ENCODE measurements around the gene LY6G5C.

LY6G5C gene

DNA sequence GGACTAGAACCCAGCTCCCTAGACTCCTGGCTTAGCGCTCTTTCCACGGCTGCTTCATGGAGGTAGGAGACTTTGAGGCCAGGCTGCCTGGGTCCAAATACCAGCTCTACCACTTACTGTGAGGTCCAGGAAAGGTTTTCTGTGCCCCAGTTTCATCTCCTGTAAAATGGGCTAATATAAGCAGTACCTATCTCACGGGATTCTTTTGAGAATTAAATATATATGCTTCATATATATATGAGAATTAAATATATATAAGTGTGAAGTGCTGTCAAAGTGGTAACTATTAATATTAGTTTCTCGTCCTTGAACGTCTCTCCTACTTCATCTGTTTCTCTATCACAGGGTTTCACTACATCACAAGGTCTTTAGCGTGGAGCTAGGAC, 10.2 kb upstream of the LY6G5C start:
- DNase-seq (ENCODE audit: low spot score) = no peak

DNA sequence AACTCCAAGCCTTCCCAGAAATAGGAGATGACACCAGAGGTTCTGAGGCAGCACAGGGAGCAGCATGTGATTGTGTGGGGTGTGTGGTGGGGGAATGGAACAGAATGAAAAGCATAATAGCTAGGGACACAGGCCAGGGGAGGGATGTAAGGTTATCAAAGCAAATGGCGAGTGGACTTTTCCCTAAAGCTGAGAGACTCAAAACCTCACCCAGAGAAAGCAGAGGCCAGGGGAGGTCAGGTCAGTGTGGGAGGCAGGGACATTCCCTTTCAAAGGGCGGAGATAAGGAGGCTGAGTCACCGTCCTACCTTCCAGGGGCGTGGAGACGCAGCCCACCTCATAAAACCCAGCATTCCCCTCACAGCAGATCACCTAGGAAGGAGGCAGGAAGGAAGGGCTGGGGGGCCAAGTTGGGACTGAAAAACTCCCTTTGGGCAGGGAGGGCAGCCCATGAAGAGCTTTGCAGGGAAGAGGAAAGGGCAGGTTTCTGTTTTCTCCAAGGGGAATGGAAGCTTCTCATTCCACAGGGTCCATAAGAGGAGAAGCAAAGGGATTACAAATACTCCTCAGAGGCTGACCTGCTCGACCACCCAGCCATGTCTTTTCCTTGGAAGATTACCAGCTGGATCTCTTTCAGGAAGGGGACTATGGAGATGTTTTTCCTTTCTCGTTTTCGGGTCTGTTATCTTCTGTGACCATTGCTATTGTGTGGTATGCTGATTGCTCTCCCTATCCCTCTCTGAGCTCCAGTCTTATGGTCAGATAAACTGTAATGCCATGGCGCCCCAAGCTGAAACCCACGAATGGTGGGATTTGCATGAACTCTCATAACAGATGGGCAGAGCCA, 9.6 kb upstream of the LY6G5C start:
- DNase-seq (ENCODE audit: low spot score) = no peak

DNA sequence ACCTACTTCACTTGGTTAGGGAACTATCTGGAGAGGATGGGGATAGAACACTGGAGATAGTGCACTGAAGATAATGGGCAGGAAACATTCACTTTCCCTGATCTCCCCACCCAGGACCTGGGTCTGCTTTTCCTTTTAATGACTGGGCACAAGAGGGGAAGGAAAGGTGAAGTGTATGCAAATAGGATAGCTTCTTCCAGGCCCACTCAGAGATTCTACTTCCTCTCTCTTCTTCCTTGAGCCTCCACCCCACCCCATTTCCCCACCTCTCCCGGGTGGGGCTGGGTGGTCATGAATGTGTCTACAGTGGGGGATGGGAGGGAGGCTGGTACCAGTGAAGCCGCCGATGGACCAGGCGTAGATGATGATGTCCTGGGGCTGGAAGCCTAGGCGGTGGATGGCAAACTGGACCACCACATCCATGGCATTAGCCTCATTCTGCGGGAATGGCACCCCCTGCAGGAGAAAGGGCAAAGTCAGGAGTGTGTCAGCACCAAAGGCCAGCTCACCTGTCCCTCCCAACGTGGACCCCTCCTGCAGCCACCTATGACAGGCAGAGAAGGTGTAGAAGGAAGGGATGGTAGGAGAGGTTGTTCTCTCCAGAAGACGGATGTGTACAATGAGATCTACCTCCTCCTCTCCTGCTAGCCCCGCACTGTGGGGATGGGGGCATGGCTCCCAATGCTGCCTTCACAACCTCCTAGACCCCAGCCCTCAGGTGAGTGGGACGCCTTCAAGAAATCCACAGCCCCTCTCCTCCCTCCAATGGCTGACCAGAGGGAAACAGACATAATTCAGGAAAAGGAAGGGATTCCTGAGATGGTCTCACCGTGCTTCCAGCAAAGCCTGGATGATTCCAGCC, 8.6 kb upstream of the LY6G5C start:
- no peak for DNase-seq (ENCODE audit: low spot score)

DNA sequence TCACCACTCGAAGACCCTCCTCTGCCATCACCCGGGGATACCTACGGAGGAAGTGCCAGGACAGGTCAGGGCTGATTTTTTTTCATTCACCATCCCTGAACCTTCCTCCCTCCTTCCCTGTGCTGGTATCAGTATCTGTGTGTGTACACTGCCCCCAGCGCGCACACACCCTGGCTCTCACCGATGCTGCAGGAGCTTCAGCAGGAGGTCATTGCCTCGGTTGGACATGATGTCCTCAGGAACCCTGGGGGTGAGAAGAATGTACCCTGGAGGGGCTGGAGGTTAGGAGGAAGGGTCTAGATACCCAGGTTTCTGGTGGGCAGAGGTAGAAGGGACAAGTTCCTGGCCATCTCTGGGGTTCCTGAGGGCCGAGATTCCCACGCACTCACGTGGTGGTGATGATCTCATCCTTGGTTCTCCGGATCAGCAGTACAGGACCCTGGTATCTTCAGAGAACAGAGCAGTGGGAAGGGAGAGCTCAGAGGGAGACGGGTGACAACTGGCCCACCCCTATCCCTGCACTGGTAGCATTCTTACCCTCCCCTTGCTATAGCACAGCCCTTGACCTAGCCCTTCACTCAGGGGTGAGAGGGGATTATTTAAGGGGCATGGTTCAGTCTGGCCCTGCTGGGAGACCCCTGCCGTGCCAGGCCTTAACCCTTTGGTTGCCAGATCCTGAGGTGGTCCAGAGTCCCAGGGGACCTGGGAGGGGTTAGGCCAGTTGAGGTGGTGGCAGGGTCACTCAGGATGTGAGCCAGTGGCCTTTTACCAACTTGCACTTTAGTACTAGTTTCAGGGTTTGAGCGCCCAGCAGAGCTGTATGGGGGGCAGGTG, 7.2 kb upstream of the LY6G5C start:
- DNase-seq (ENCODE audit: low spot score) = no peak

DNA sequence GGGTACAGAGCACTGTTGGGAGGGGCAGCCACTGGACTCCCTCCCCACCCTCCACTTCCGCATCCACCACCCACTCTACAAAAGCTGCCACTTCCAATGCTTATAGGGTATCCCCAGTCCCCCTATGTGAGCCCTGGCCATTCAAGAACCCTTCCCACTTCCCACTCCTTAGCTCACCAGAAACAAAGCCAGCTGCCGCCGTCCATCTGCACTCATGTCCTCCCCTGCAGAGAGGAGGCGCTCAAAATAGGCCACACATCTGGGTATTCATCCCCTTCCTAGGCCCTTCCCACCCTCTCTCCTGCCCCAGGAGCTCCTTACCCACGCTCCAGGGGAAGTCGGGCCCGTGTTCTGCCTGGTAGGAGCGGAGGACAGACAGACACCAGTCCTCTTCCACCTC, 6.5 kb upstream of the LY6G5C start:
- no peak for DNase-seq (ENCODE audit: low spot score)

DNA sequence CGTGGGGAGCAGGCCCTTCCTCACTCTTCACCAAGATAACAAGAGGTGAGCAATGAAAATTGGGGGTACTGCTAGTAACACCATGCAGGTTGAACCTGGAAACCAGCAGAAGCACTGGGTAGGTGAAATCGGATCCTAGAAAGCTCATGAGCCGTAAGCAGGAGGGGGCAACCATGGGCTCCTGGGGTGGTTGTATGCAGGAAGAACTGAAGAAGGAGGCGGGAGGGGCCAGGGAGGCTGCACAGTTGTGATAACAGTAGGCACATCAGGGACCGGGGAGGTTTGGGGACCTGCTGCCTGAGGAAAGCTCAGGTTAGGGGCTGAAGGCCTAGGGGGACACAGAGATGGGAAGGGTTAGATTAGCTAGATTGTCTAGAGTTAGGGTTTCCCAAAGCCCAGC, 5.6 kb upstream of the LY6G5C start:
- DNase-seq (ENCODE audit: low spot score) = no peak

DNA sequence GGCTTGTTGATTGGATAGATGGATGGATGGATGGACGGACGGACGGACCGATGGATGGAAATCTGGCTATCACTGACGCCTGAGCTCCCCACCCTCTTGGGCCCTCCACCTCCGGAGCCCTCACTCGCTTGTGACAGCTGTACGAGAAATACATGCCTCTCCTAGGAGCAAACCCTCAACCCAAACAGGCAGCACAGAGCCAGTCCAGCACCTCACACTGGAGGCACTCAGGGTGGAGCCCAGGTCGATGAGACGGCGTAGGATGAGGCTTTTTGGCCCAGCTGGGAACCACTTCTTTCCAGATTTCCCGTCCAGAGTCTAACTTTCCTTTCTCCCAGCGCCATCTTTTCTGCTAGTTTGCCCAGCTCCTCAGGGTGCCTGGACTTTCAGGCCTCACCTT, 2.7 kb upstream of the LY6G5C start:
- no peak for DNase-seq (ENCODE audit: low spot score)

DNA sequence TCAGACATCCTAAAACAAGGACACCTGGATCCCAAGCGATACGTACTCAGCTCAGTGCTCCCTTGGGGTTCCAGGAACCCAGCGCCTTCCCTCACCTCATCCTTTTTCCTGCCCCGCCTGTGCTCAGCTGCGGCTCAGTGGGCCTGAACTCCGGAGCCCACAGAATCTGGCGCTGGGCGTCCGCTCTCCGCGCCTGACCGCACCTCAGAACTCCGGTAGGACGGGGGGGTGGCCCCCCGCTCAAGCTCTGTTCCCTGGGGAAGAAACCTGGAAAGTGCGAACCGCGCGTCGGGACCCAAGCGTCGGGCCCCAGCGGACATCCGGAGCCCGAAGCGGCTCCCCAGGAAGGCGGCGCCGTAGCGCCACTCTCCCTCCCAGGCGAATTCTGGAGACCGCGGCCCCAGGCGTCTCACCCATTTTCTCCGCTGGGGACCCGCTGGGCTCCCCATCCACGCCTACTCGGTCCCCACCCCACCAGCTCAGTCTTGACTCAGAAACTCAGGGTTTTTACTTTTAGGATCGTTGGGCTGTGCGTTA, 336 bp upstream of the LY6G5C start:
- peak; percentile 61 for DNase-seq (ENCODE audit: low spot score)

DNA sequence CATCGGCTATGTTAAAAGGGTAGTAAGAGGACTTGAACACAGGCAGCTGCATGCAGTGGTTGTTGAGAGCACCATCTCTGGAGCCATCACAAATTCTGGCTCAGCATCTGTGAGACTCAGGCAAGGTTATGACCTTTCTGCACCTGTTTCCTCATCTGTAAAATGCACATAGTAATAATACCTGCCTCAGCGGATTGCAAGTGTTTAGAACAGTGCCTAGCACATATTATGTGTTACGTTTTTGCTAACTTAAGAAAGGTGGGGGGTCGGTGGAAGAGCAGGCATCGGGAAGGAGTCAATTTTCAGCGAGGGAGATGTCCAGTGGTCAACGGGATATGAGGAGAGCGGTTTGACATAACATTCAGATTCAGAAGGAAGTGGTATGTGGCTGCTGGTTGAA, 2.9 kb downstream of the LY6G5C start:
- DNase-seq (ENCODE audit: low spot score) = no peak

DNA sequence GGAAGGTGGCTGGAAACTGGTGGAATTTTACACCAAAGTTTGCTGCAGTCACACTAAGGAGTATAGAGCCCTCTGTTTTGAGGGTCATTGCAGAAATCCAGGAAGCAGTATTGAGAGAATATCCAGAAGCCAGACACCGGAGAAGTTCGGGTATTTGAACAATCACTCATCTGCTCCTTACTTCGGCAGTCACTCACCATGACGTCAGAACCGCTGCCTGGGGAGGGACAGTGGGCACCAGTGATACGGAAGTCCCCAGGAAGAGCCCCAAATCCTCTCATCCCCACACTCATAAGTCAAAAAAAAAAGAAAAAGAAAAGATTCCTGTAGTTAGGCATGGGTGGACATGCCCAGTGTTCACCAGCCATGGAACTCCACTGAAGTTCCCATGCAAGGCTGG, 4.0 kb downstream of the LY6G5C start:
- DNase-seq (ENCODE audit: low spot score) = no peak

DNA sequence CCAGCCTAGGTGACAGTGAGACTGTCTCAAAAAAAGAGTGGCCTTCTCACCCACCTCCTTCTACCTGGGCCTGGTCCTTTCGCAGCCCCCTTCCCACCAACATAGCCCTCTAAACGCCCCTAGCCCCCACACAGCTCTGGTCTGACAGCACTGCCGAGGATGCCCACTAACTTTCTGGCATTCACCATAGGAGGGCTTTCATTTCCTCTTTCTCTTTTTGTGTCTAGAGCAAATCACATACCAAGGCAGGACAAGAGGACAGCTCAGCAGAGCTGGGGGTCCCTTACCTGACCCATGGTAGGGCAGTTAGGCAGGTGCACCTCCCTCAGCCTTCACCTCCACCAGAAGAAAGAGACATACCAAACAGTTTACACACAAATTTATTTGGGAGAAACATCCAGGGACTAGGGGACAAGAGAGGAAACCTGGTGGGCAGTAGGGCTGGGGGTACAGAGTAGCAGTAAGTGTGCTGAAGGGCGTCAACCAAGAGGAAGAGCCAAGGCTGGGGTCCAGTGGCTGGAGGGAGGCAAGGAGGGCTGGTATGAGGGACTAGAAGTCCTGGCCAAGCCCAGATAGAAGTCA, 4.5 kb downstream of the LY6G5C start:
- no peak for DNase-seq (ENCODE audit: low spot score)

DNA sequence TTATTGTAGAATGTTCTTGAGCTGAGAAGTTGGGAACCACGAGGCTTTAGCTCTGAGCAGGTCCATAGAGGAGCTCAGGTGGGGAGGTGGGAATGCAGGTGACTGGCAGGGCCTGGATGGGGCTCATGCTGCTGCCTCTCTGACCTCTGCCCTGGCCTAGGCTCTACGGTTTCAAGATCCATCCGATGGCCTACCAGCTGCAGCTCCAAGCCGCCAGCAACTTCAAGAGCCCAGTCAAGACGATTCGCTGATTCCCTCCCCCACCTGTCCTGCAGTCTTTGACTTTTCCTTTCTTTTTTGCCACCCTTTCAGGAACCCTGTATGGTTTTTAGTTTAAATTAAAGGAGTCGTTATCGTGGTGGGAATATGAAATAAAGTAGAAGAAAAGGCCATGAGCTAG, 11.2 kb downstream of the LY6G5C start, which contains the start of gene LY6G5B:
Gene LY6G5B, plus strand, starts transcription at position 301 of the 400 bp plus-strand sequence. CDS start 975 bp downstream, outside the sequence.
- no peak for DNase-seq (ENCODE audit: low spot score)

DNA sequence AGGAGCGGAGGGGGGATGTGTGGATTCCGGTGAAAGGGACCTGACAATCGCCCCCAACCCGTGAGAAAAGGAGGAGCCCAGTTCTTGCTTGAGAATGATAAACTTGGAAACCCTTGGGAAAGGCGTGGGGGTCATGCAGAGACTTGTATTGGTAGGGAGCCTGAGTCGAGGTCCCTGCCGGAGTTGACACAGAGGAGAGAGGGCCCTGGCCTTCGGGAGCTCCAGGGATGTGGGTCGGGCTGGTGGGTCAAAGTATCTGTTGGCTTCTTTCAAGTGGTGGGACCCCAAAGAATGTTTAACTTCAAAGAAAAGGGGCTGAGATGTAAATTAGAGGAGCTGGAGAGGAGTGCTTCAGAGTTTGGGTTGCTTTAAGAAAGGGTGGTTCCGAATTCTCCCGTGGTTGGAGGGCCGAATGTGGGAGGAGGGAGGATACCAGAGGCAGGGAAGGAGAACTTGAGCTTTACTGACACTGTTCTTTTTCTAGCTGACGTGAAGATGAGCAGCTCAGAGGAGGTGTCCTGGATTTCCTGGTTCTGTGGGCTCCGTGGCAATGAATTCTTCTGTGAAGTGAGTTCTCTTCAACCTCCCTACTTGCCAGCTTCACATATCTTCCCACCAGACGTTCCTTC, 14.4 kb downstream of the LY6G5C start:
- DNase-seq (ENCODE audit: low spot score) = no peak

DNA sequence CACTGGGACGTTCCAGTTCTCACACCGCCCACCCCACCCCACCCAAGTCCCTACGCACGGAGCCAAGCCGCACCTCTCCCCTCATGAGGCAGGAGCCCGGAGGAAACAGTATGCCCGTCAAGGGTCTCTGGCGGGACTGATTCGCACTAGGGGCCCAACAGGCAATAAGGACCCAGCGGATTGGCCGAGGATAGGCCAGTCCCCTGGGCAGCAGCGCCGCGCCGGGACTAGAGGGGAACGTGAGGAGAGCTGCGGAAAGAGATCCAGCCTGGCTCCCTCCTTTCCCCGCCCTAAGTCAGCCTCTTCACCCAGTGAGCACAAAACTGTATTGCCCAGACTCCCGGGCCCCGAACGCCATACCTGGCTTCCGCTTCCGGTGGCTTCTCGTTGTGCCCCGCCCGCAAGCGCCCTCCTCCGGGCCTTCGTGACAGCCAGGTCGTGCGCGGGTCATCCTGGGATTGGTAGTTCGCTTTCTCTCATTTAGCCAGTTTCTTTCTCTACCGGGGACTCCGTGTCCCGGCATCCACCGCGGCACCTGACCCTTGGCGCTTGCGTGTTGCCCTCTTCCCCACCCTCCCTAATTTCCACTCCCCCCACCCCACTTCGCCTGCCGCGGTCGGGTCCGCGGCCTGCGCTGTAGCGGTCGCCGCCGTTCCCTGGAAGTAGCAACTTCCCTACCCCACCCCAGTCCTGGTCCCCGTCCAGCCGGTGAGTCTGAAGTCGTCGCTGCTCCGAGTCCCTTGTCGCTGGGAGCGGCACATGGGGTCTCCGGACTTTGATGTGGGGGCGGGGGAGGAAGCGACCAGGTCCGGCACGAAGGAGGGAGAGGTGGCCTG, 15.1 kb downstream of the LY6G5C start, which contains the start of gene CSNK2B:
Gene CSNK2B, plus strand, starts transcription at position 580 of the 836 bp plus-strand sequence. CDS start 752 bp downstream, outside the sequence.
- DNase-seq (ENCODE audit: low spot score) = peak; percentile 97

DNA sequence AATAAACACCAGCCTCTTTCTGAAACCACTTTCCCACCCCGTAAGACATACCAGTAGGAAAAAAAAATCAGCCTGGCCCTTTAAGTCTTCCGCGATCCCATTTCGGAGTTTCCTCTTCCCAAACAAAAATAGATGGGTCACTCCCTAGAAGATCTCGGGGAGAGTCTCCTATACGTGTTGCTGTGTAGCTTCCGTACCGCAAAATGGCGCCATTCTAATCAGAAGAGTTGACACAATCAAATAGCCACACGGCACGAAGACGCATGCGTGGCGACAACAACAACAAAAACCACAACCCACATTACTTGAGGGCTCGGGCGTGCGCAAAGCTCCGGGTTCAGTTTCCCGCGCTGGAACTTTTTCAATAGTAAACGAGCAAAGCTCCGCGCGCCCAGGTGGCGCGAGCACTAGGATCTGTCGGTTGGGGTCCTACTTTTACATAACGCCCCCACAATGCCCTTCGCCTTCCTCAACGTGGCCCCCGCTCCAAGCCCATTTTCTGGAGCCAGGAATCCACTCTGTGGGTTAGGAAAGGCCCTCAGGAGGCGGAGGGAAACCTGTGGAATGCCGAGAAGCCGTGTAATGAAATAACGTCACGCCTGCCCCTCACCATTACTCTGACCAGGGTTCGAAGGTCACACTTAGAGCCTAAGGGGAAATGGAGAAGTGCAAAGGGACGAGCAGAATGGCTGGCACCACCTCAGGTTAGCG, 15.9 kb downstream of the LY6G5C start, which contains the start of gene GPANK1:
Gene GPANK1, minus strand, starts transcription at position 208 of the 711 bp plus-strand sequence. CDS start 519 bp downstream, outside the sequence.
- DNase-seq (ENCODE audit: low spot score) = peak; percentile 78

DNA sequence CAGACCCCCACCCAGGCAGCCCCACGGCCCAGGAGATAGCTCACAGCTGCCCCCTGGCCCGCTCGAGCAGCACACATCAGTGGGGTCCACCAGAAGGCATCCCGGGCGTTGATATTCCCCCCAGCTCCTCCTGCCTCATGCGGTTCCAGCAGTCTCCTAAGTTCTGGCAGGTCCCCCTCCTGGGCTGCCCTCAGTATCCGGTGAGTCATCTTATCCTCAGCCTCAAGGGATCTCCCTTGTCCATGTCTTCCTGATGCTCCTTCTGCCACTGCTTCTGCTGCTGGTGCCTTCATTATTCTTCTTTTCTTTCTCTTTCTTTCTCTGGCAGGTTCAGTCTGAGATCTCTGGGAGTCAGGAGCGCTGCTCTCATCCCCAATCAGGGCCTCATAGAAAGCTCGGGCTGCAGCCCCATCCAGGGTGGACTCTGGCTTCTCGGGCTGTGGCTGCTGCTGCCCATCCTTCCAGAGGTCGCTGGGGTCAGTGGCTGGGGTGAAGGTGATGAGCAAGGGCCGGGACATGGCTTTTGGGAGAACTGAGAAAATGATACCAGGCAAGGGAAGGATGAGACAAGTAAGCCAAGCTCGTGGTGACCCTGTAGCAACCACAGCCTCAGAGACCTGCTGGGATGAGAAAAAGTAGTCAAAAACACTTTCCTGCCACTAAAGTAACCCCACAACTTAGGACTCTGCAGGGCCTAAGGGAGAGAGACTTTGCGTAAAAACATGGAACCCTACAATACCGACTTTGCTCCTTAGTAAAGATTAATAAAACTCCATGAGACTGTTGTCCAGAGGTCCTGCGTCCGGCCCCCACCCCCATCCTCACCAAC, 16.7 kb downstream of the LY6G5C start:
- DNase-seq (ENCODE audit: low spot score) = no peak

DNA sequence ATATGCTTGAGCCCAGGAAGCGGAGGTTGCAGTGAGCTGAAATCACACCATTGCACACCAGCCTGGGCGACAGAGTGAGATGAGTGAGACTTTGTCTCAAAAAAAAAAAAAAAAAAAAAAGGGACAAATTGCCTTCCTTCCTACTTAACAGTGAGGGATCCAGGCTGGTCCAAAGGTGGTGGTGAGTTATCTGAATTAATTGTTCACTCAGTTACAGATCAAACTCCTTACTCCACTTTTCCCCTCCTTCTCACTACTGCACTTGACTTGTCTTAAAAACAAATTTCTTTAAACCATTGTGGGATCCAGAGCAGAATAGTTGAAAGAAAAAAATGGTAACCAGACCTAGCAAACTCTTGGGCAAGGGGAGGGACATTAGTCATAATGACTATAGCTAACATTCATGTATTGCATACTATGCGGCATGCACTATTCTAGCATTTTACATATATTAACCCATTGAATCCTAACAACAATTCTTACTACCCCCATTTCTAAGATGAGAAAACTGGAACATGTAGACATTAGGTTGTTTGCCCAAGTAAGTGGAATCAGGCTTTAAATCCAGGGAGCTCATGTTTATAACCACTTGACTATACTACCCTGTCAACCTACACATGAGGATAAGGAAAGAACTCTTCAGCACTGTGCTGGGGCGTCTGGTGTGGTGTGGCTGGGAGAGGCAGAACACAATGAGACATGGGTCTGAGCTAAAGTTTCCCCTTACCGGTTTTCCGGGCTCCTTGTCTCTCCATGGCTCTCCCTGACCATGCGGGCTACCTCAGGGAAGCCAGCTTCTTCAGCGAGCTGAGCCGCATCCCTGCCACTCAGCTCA, 17.5 kb downstream of the LY6G5C start:
- no peak for DNase-seq (ENCODE audit: low spot score)

Measured in germinal center (tissue), 1 donor.